HG02981 (cell line): Measurements from ENCODE around the gene ZFP62.
"Not testable (repeated sequence)": the region's sequence is repeated elsewhere in the genome, so short reads cannot be mapped to it uniquely, and the experiment has no call there.

Source experiments
- ATAC-seq: cut with Tn5 transposase; IDR thresholded peaks from one replicate; pipeline ENCODE4 v1.9.1; 2021; ENCODE audit warnings: mild to moderate bottlenecking, moderate library complexity; ENCODE audit not compliant: unreplicated experiment

Gene ZFP62

DNA sequence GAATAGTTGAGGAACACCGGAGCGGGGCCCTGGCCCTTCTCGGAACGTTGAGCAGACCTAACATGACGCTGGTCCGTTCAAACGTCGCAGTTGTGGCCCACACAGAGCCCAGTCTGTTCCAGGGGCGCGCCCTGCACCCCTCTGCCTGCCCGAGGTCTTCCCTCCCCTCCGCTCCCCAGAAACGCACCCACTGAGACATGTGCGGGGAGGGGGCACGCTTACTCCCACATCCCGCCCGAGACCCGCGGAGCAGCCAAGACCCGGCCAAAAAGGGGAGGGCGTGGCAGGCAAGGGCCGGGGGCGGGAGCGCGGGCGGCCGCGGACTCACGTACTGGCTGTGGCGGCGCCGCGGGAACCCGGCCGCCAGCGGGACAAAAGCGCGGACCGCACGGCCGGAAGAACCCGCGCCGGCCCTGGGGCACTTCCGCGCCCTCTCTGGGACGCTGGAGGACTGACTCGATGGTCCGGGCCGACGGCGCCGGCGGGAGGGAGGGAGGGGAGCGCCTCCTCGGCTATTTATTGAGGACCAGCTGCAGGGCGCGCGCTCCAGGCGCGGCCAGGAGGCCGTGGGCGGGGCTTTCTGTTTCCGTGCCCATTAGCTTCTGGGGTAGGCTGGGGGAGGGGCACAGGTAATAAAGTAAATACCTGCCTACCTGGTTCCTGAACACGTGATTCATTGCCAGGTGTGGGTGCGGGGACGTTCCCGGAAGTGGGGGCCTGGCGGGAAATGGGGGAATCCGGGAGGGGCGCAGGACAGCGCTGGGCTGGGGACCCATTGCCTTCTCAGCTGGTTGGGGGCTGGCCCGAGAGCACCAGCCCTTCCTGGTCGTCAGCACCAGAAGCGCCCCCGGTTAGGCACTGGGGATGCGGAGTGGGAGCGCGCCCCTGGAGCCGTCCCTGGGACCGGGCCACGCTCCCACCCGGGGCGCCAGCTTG, at the start of gene ZFP62:
ZFP62 (minus strand) TSS at position 390 of the 936 bp plus-strand sequence; CDS start at position 333, 57 bp downstream.
- peak; percentile 86 for ATAC-seq

DNA sequence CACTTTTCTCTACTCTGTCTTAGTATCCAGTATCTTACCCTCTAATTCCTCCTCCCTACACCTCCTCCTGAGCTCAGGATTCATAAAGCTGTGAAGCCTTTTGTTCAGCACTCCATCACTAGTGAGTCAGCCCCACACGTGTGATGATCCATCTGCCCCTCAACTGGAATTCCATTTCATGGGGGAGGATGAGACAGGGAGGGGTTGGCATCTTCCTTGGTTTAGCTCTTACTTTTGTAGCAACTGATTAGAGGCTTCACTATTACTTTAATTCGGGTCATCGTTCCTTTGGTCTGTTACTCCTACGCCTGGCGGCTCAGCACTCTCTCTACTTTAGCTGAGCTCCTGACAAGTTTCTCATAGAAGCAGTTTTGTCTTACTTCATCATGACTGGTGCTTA, 49.7 kb upstream of the ZFP62 start:
- ATAC-seq = no peak

DNA sequence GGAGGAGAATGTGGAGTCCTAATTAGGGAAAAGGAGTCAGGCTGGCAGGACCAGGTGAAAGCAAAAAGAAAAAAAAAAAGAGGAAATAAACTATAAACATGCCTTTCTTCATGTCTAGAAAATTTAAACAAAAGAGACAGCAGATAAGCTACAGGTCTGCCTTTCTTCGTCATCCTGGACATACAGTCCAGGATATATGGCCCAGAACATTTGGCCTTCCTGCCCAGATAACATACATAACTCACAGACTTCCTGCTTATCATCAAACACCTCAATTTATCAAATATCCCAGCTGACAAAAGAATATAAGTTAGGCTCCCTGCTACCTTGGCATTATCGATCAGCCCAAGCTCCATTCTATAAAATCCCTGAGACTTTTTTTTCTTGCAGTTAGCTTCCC, 49.1 kb upstream of the ZFP62 start:
- ATAC-seq = no peak

DNA sequence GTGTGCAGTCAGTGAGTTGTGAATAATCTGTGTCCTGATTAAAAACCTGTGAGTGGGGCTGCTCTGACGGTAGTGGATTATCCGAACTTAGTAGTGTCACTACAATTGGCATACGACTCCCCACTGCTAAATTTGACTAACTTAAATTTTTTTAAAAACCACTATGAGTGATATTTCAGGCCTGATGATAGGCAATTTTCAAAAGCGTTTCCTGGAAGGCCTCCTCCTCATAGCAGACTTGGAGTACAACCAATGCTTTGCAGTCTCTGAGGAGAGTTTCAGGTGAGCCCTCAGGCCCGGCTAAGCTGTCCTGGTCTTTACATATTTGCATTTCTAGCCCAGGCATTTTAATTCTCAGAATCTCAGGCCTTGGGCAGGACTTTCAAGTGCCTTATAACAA, 48.7 kb upstream of the ZFP62 start:
- no peak for ATAC-seq

DNA sequence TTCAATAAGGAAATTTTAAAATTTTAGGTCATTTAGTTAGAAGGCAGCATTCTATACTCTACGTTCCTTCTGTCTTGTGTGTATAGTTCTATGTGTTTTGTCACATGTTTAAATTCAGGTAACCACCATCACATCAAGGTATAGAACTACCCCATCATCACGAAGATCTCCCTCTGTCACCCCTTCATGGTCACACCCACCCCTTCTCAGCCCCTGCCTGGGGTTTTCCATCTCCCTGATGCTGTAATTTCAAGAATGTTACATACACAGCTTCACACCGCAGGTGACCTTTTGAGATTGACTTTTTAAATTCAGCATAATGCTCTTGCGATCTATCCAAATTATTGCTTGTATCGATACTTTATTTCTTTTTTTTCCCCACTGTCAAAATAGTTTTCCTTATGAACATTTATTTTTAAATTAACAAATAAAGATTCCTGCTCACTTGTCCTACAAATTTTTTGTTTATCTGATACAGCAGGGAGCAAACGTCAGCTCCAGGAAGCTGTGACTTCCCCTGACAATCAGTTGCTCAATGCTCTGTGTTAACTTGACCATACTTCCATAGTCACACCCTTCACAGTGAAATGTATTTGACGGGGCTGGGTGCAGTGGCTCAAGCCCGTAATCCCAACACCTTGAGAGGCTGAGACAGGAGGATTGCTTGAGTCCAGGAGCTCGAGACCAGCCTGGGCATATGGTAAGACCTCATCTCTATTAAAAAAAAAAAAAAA, 48.1 kb upstream of the ZFP62 start:
- ATAC-seq = no peak

DNA sequence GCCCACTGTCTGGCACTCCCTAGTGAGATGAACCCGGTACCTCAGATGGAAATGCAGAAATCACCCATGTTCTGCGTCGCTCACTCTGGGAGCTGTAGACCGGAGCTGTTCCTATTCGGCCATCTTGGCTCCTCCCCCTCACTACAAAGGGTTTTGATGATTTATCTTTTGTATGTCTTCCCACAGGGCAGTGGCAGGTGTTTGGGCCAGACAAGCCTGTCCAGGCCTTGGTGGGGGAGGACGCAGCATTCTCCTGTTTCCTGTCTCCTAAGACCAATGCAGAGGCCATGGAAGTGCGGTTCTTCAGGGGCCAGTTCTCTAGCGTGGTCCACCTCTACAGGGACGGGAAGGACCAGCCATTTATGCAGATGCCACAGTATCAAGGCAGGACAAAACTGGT, 47.3 kb upstream of the ZFP62 start:
- no peak for ATAC-seq

DNA sequence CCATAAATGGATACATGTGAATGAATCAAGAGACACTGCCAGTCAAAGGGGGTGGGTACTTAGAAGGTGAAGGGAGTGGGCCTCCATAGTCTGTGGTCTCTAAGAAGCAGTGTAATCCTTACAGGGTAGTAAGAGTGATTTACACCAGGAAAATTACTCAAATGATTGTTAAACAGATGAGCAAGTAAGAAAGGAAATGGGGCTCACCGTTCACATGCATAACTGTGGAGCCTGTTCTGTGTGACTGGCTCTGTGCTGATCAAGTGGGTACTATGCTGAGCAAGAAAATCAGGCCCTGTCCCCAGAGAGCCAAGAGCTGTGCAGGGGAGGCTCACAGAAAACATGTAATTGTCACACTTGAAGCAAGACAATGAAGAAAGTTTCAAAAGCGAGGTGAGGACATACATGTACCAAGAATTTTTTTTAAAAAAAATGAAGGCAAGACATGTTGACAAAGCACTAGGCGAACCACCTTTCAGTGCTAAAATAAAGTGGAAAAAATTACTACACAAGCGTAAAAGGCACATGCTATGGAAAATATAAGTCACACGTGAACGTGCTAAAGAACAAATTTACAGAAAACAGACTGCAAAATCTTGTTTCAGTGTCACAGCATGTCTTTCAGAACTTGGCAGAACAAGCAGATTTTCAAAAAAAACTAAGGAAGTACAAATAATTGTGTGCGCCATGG, 40.4 kb upstream of the ZFP62 start:
- ATAC-seq = no peak

DNA sequence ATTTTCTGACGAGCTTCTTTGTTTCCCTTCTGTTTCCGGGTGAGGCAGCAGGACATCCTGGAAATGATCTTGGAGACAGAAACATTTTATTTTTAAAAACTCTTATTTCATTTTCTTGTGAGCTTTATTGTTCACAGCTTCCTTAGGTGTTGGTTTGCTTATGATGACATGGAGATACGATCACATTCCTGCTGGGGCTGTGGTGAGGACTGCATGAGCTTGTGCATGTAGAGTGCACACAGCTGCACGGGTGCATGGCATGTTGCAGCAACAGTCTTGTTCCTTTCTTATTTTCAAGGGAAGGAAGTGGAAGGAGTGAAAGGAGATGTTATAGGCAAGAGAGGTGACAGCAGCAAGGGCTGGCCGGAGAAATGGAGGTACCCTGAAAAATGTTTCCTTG, 39.1 kb upstream of the ZFP62 start:
- ATAC-seq = no peak

DNA sequence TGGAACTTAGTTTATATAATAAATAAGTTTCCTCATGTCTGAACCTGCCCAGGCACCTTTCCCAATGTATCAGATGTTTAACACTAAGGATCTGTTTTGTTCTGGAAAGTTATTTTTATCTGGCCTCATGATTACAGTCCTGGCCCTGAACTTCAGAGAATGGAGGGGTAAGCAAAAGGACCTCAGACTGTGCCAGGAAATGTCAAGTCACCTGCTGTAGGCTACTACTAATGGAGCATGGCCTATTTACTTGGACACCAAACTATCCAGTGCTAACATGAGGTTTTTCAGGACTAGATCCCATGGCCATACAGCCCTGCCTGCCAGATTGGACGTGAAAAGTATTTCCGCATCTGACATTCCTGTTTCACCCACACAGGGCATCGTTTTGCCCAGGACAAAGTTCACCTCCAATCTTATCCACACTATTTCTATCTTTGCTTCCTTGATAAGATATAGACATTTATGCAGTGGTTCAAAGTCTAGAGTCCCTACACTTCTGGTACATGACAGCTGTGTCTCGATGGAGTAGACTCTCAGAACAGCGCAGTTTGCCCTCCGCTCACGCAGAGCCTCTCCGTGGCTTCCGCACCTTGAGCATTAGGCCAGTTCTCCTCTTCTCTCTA, 37.7 kb upstream of the ZFP62 start, which contains the start of gene BTNL8:
BTNL8 (plus strand) TSS at position 539 of the 626 bp plus-strand sequence. CDS start 152 bp downstream, outside the sequence.
- ATAC-seq = no peak

DNA sequence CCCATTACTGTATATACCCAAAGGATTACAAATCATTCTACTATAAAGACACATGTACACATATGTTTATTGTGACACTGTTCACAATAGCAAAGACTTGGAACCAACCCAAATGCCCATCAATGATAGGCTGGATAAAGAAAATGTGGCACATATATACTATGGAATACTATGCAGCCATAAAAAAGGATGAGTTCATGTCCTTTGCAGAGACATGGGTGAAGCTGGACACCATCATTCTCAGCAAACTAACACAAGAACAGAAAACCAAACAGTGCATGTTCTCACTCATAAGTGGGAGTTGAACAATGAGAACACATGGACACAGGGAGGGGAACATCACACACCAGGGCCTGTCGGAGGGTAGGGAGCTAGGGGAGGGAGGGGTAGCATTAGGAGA, 34.3 kb upstream of the ZFP62 start:
- not testable (repeated sequence) for ATAC-seq

DNA sequence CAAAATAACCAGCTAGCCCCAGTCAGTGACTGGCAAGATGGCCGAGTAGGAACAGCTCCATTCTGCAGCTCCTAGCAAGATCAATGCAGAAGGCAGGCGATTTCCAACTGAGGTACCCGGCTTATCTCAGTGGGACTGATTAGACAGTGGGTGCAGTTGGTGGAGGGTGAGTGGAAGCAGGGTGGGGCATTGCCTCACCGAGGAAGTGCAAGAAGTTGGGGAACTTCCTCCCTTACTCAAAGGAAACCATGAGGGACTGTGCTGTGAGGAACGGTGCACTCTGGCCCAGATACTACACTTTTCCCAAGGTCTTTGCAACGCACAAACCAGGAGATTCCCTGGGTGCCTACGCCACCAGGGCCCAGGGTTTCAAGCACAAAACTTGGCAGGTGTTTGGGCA, 28.3 kb upstream of the ZFP62 start:
- ATAC-seq = no peak

DNA sequence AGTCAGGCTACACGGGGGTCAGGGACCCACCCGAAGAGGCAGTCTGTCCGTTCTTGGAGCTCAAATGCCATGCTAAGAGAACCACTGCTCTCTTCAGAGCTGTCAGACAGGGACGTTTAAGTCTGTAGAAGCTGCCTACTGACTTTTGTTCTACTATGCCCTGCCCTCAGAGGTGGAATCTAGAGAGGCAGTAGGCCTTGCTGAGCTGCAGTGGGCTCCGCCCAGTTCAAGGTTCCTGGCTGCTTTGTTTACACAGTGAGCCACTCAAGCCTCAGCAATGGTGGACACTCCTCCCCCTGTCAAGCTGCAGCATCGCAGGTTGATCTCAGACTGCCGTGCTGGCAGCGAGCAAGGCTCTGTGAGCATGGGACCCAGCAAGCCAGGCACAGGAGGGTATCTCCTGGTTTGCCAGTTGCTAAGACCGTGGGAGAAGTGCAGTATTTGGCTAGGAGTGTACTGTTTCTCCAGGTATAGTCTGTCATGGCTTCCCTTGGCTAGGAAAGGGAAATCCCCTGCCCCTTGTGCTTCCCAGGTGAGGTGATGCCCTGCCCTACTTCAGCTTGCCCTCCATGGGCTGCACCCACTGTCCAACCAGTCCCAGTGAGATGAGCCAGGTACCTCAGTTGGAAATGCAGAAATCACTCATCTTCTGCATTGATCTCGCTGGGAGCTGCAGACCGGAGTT, 24.9 kb upstream of the ZFP62 start:
- not testable (repeated sequence) for ATAC-seq

DNA sequence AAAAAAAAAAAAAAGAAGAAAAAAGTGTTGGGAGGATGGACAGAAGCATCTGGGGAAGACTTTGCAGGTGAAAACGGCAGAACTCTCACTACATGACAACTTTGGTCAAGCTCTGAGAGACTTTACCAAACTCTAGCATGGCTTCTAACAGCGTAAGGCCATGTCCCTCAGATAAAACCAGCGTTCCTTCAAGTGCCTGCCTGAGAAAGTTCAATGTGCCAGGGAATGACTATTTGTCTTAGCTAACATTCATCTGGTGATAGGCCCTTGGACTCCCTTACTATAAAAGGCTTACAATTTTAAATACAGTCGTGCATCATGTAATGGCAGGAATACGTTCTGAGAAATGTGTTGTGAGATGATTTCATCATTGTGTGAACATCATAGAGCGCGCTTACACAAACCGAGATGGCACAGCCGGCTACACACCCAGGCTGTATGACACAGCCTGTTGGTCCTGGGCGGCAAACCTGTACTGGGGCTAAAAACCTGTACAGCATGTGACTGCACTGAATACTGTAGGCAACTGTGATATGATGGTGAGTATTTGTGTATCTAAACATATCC, 14.9 kb upstream of the ZFP62 start:
- ATAC-seq = no peak

DNA sequence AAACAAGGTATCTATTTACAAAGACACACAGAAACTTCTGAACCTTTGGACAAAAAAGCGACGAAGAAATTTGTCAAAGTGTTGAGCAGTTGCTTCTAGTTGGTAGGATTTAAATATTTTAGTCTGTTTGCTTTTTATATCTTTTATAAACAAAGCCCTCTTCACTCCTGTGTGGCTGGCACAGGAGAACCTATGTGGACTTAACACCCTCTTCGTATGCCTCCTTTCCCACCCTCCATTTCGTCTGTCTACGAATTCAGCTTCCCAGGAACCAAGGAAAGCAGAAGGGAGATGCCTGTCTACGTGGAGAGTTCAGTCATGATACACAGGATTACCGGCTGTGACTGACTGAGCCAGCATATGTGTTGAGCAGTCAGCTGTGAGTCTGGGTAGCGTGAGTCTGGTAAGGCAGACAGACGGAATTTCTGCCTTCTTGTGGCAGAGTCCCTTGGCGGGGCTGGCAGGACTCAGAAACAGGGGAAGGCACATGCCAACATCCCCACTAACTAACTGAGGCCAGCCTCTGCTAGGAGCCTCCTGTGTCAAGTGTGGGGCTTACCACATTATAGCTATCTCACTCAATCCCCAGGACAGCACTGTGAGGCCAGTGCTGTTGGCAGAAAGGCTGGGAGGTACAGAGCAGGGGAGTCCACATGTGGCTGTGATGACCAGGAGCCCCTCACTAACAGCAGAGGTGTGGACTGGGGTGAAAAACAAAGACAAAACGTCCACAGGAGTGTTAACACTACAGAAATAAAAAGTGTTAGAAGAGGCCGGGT, 13.9 kb upstream of the ZFP62 start:
- ATAC-seq = no peak

DNA sequence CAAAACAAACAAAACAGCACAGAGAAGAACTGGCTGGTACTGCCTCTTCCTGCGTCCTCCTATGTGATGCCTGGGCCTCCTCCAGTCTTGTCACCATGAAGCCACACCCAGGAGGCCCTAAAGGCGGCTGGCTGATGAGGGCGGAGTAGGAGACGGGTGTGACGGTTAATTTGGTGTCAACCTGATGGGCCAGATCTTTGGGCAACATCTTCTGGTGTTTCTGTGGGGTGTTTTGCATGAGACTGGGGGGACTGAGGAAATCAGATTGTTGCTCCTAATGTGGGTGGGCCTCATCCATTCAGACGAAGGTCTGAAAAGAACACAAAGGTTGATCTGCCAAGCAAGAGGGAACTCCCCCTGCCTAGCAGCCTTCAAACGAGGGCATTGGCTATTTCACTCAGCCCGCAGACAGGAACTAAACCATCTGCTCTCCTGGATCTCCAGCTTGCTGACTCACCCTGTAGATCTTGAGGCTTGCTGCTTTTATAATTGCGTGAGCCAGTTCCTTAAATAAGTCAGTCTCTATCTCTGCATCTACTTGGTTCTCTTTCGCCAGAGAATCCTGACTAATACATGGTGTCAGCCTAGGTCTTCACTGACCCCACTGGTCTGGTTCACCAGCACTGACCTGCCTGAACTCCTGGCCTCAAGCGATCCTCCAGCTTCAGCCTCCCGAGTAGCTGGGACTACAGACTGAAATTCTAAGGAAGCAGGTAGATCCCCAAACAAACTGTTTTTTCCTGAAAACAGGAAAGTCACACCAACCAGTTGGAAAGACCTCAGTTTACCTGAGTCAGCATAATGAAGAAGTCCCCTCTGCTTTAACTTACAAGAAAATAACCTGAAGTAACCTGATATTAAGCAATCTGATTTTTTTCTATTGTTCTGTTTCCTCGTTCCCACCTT, 12.8 kb upstream of the ZFP62 start:
- ATAC-seq = no peak

DNA sequence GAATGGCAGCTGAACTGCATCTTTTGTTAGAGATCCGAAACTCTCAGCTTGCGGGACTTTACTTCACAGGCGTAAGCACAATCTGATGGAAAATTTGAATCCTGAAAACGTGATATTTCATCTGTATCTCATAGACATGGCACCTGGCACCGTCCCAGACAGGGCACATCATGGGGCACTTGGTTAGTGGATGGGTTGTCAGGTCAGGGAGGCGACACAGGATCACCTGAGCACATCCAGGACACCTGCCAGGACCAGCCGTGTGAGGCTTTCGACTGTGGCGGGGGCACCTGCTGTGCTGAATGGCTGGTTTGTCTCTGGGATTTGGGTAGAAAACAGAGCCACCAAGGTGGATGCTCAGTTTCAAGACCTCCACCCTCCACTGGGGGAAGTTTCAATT, 11.3 kb upstream of the ZFP62 start:
- ATAC-seq = no peak

DNA sequence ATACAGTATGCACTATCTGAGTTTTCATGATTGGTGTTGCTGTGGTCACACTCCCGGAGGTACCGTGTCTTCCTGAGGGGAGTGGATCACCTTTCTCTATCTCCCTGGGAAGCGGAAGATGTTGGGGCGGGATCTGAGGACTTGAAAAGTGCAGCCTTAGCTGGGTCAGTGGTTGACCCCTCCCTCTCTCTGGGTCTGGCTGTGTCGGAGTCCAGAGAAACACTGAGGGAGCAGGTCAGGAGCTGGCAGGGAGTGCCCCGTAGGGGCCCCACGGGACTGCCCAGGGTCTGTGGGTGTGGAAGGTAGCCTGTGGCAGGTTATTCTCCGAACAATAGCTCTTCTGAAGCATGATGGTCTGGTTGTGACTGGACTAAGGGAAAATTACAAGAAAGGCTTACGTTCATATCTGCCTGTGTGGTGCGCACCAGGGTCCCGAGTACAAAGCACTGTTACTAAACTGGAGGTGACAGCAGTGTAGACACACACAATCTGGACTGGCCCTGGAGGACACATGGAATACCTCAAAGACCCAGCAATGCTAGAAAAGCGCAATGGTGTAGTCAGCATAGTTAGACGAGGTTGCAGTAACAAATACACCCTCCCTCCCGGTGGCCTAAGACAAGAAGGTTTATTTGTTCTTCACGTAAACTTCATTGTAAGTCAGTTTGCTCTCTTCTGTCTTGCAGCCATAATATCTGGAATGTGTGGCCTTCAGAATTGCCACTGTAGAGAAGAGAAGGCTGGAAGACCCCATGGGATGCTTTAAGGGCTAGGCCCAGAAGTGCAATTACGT, 9.4 kb upstream of the ZFP62 start:
- no peak for ATAC-seq
